Activated naive CD8-positive, alpha-beta T cell (primary cell): ENCODE results near the gene CALHM4.

Experiments
- H3K27ac Mint-ChIP-seq: one replicate; pipeline ENCODE4 v1.8.0; 2021; ENCODE audit warnings: mixed read lengths
- H3K27me3 Mint-ChIP-seq: one replicate; pipeline ENCODE4 v1.8.0; 2021; ENCODE audit warnings: mixed read lengths
- H3K36me3 Mint-ChIP-seq: one replicate; pipeline ENCODE4 v1.8.0; 2021; ENCODE audit warnings: mixed read lengths
- H3K4me1 Mint-ChIP-seq: one replicate; pipeline ENCODE4 v1.8.0; 2021; ENCODE audit warnings: low read depth, mixed read lengths
- H3K4me3 Mint-ChIP-seq: one replicate; pipeline ENCODE4 v1.8.0; 2021; ENCODE audit warnings: mild to moderate bottlenecking, mixed read lengths
- H3K9me3 Mint-ChIP-seq: one replicate; pipeline ENCODE4 v1.8.0; 2021; ENCODE audit warnings: low read depth, mixed read lengths

CALHM4 gene, protein sequence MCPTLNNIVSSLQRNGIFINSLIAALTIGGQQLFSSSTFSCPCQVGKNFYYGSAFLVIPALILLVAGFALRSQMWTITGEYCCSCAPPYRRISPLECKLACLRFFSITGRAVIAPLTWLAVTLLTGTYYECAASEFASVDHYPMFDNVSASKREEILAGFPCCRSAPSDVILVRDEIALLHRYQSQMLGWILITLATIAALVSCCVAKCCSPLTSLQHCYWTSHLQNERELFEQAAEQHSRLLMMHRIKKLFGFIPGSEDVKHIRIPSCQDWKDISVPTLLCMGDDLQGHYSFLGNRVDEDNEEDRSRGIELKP

GRCh38 chr6:116553451-116553850 is at the start of gene CALHM4:
TSS of gene CALHM4 (plus strand) at chr6:116553751. CDS start at chr6:116553794, 43 bp downstream.
- no peak within 1 kb of the TSS for H3K4me3 Mint-ChIP-seq
- no peaks in the 10 kb centered on the region for H3K4me1 Mint-ChIP-seq
- no peaks in the 10 kb centered on the region for H3K9me3 Mint-ChIP-seq
- no peak within 1 kb of the TSS for H3K27ac Mint-ChIP-seq
- peaks cover 12% of the 10 kb centered on the region for H3K27me3 Mint-ChIP-seq
- no peaks in the 10 kb centered on the region for H3K36me3 Mint-ChIP-seq

GRCh38 chr6:116507324-116507723 is 46.2 kb upstream of the CALHM4 start:
- Mint-ChIP-seq H3K4me3 (no peak overlapping the region), H3K36me3 (no peaks in the 10 kb centered on the region), H3K9me3 (no peaks in the 10 kb centered on the region), H3K27me3 (peaks cover 6% of the 10 kb centered on the region), H3K4me1 (no peaks in the 10 kb centered on the region), H3K27ac (no peak overlapping the region)

GRCh38 chr6:116508527-116508926 is 45.0 kb upstream of the CALHM4 start:
- Mint-ChIP-seq H3K36me3 (no peaks in the 10 kb centered on the region), H3K9me3 (no peaks in the 10 kb centered on the region), H3K4me1 (no peaks in the 10 kb centered on the region), H3K4me3 (no peak overlapping the region), H3K27ac (no peak overlapping the region), H3K27me3 (peaks cover 4% of the 10 kb centered on the region)

DNA sequence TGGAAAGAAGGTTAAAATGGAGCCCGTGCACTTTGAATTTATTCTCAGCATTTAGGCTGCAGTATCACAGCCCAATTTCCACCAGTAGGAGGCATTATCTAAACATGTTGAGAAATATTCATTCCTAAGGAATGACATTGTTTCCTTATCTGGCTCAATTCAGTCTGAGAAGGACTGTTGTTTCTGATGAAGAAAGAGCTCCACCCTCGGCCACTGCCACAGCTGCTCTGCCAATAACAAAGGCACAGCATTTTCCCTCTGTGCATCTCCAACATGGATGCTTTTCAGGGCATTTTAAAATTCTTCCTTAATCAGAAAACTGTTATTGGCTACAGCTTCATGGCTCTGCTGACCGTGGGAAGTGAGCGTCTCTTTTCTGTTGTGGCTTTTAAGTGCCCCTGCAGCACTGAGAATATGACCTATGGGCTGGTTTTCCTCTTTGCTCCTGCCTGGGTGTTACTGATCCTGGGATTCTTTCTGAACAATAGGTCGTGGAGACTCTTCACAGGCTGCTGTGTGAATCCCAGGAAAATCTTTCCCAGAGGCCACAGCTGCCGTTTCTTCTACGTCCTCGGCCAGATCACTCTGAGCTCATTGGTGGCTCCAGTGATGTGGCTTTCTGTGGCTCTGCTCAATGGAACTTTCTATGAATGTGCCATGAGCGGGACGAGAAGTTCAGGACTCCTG is 42.0 kb upstream of the CALHM4 start, which contains the start of gene CALHM5:
Gene CALHM5, plus strand, starts transcription at position 216 of the 687 bp plus-strand sequence. Its CDS starts 58 bp downstream, at position 274.
- Mint-ChIP-seq H3K27me3 (peaks cover 2% of the 10 kb centered on the region), H3K27ac (no peak within 1 kb of the TSS), H3K9me3 (no peaks in the 10 kb centered on the region), H3K4me3 (no peak within 1 kb of the TSS), H3K36me3 (no peaks in the 10 kb centered on the region), H3K4me1 (no peaks in the 10 kb centered on the region)

DNA sequence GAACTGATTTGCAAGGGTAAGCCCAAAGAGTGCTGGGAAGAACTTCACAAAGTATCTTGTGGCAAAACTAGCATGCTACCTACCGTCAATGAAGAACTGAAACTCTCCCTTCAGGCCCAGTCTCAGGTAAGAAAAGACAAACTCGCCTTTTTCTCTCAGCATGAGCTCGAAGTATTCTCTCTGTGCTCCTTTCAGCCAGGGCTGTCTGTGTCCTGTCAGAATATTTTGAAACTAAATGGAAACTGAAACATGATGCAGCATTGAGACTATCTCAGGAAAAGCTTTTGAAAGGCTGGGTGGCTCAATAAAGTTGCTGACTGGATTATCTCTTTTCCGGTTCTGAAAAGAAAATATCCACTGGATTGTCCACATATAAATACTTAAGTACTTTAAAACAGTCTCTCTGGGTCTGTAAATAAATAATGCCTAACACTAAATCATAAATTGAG is 41.4 kb upstream of the CALHM4 start:
- Mint-ChIP-seq H3K27me3 (peaks cover 2% of the 10 kb centered on the region), H3K4me3 (no peak overlapping the region), H3K4me1 (no peaks in the 10 kb centered on the region), H3K9me3 (no peaks in the 10 kb centered on the region), H3K36me3 (no peaks in the 10 kb centered on the region), H3K27ac (no peak overlapping the region)

DNA sequence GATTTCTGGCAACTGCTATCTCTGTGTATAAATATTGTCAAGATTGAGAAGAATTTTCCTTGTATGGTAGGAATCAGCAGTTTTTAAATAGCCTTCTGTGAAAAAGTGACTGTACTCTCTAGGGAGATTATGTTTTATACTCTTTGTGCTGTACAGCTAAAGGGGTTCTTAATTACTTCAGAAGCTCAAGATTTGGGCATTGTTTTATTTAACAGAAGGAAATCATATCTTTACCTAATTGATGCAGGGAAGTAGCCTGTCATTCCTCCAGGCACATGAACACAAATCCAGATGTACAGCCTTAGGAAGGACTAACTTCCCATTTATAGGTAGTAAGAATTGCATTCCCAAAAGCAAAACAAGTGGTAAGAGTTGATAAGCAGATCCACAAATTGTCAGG is 40.8 kb upstream of the CALHM4 start:
- Mint-ChIP-seq H3K36me3 (no peaks in the 10 kb centered on the region), H3K27me3 (no peaks in the 10 kb centered on the region), H3K9me3 (no peaks in the 10 kb centered on the region), H3K27ac (no peak overlapping the region), H3K4me1 (no peaks in the 10 kb centered on the region), H3K4me3 (no peak overlapping the region)

- no peaks in the 10 kb centered on the region for H3K36me3 Mint-ChIP-seq
- H3K4me3 Mint-ChIP-seq: no peak overlapping the region
- H3K27me3 Mint-ChIP-seq: peaks cover 3% of the 10 kb centered on the region
- no peaks in the 10 kb centered on the region for H3K4me1 Mint-ChIP-seq
- H3K9me3 Mint-ChIP-seq: no peaks in the 10 kb centered on the region
- no peak overlapping the region for H3K27ac Mint-ChIP-seq
These were observed 40.2 kb upstream of the CALHM4 start for GRCh38 chr6:116513224-116513875.

DNA sequence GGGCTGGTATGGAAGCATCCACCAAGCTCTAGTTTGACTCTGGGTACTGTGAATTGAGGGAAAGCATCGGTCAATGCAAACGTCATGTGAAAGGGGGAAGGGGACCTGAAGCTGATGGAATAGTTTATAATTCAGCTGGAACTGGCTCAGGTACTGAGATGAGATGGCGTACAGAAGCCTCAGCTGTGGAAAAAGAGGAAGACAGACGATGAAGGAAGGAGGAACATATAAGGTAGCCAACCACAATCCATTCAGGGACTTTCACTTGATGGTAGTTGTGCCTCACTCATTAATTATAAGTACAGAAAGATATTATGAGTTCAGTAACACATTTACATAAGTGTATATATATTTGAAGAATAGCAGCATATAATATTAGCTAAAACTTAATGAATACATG is 39.4 kb upstream of the CALHM4 start:
- Mint-ChIP-seq H3K36me3 (no peaks in the 10 kb centered on the region), H3K27ac (no peak overlapping the region), H3K4me3 (no peak overlapping the region), H3K9me3 (no peaks in the 10 kb centered on the region), H3K4me1 (no peaks in the 10 kb centered on the region), H3K27me3 (peaks cover 3% of the 10 kb centered on the region)

DNA sequence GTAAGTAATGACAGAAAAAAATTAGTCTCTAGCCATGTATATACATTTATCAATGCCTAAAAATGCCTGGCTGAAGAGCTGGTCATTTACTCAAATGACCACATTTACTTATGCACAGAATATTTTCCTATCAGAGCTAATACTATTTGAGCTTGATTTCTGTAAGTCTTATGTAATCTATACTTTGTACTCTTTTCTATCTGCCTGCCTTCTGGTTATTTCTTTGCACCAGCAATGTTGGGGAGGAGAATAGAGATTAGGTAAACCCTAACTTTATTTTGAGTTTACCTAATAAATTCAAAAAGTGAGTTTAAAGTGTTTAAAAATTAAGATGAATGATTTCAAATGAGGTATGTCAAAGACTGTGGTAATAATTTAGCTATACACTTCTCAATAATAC is 38.4 kb upstream of the CALHM4 start:
- H3K4me1 Mint-ChIP-seq: no peaks in the 10 kb centered on the region
- no peaks in the 10 kb centered on the region for H3K36me3 Mint-ChIP-seq
- H3K27ac Mint-ChIP-seq: no peak overlapping the region
- no peaks in the 10 kb centered on the region for H3K9me3 Mint-ChIP-seq
- no peak overlapping the region for H3K4me3 Mint-ChIP-seq
- H3K27me3 Mint-ChIP-seq: peaks cover 3% of the 10 kb centered on the region

- Mint-ChIP-seq H3K4me1 (no peaks in the 10 kb centered on the region), H3K27ac (no peak overlapping the region), H3K27me3 (peaks cover 3% of the 10 kb centered on the region), H3K36me3 (no peaks in the 10 kb centered on the region), H3K4me3 (no peak overlapping the region), H3K9me3 (no peaks in the 10 kb centered on the region)
These were observed 34.8 kb upstream of the CALHM4 start for GRCh38 chr6:116518621-116519368.

- Mint-ChIP-seq H3K36me3 (no peaks in the 10 kb centered on the region), H3K4me1 (no peaks in the 10 kb centered on the region), H3K4me3 (no peak overlapping the region), H3K9me3 (no peaks in the 10 kb centered on the region), H3K27me3 (peaks cover 7% of the 10 kb centered on the region), H3K27ac (no peak overlapping the region)
These were observed 30.7 kb upstream of the CALHM4 start for GRCh38 chr6:116522896-116523295.

GRCh38 chr6:116524236-116524635 is 29.3 kb upstream of the CALHM4 start:
- H3K27ac Mint-ChIP-seq: no peak overlapping the region
- H3K4me3 Mint-ChIP-seq: no peak overlapping the region
- H3K9me3 Mint-ChIP-seq: no peaks in the 10 kb centered on the region
- H3K36me3 Mint-ChIP-seq: no peaks in the 10 kb centered on the region
- H3K27me3 Mint-ChIP-seq: peaks cover 4% of the 10 kb centered on the region
- H3K4me1 Mint-ChIP-seq: no peaks in the 10 kb centered on the region

DNA sequence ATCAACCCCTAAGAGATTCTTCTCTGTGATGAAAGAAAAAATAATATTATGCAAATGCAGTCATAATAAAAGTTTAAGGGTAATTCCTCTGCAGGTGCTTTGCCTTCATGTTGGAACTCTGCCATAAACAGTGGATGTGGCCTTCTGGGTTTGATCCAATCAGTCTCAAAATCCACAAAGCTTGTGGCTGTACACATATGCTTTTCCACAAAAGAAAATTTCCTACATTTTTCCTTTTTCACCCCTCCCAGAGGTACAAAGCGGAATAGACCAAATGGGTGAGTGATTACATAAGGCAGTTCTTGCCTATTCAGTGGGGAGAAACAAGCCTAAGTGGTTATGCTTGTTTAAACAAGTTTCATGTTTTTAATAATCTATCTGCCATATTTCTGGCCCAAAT is 25.4 kb upstream of the CALHM4 start:
- no peaks in the 10 kb centered on the region for H3K9me3 Mint-ChIP-seq

DNA sequence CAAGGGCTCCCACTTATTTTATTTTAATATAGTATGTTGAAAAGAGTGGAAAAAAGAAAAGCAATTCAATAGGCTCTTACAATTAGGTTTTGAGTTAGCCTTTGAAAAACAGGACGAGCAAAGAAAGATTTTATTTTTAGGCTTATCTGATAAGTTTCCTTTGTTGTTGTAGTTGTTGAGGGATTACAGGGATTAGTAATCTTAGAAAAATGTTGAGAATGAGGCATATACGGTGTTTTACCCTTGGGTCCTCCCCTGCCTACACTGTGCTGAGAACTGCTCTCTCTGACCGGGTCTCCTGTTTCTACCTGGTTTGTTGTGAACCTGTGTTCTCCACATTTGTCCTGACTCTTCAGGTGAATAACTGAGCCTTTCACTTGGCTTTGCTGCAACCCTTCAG is 24.8 kb upstream of the CALHM4 start:
- no peaks in the 10 kb centered on the region for H3K9me3 Mint-ChIP-seq
- H3K4me3 Mint-ChIP-seq: no peak overlapping the region
- no peaks in the 10 kb centered on the region for H3K4me1 Mint-ChIP-seq
- H3K27ac Mint-ChIP-seq: no peak overlapping the region
- no peaks in the 10 kb centered on the region for H3K36me3 Mint-ChIP-seq
- H3K27me3 Mint-ChIP-seq: peaks cover 15% of the 10 kb centered on the region

More for the DNA sequence above, 25.4 kb upstream of the CALHM4 start:
- H3K27ac Mint-ChIP-seq: no peak overlapping the region
- no peaks in the 10 kb centered on the region for H3K4me1 Mint-ChIP-seq
- no peaks in the 10 kb centered on the region for H3K36me3 Mint-ChIP-seq
- H3K27me3 Mint-ChIP-seq: peaks cover 15% of the 10 kb centered on the region
- H3K4me3 Mint-ChIP-seq: no peak overlapping the region
